Measurements from ENCODE around the gene SLC14A1. TPM values are rescaled to one million over a fixed set of nuclear protein-coding genes. Genes with fewer than 3 reads are reported as not detected.

SLC14A1 gene
- total and polyA plus RNA-seq, 2 of the 8 experiments (the other 6 are each of a cell fraction or from before 2014, with no cell fraction given), result 0.18 TPM; not detected in 1

GRCh38 chr18:45761512-45762114 is 37.6 kb downstream of the SLC14A1 start:
- Histone ChIP-seq H3K18ac (ENCODE audit: extremely low read depth, low read length) (peak overlapping the region; percentile 93; the same call in 1 of the 2 replicates), H2AFZ (ENCODE audit: low read length) (no peak overlapping the region), H3K36me3 (ENCODE audit: control insufficient read depth in 2 of 4, insufficient read depth in 4 of 4, low read length in 3 of 4) (no peaks in the 10 kb centered on the region), H2BK15ac (ENCODE audit: low read length) (0 out of 2 replicates have a peak overlapping the region, but pooled peaks have one; percentile 34), H3K79me1 (ENCODE audit: low read depth, low read length) (no peaks in the 10 kb centered on the region), H3K23me2 (ENCODE audit: low read depth, low read length) (no peaks in the 10 kb centered on the region), H3K27me3 (replicated peaks in 1 of 4; ENCODE audit: control insufficient read depth in 3 of 4, extremely low read depth in 1 of 4, insufficient read depth in 3 of 4, low read length in 3 of 4) (no peaks in the 10 kb centered on the region), H3K4me1 (replicated peaks in 1 of 4; ENCODE audit: control insufficient read depth in 3 of 4, insufficient read depth in 4 of 4, low read length in 3 of 4) (peaks cover 2 to 25% (median 16%) of the 10 kb centered on the region in 4 experiments), H3K14ac (ENCODE audit: insufficient read length) (no peak overlapping the region), H3K4ac (replicated peaks; ENCODE audit: insufficient read length, low read depth, low read length) (no peak overlapping the region), H4K5ac (ENCODE audit: insufficient read length, low read depth, low read length) (no peak overlapping the region), H2BK120ac (replicated peaks; ENCODE audit: low read depth, low read length) (peak overlapping the region; percentile 39), H3K9ac (replicated peaks in 1 of 4; ENCODE audit: extremely low read depth in 1 of 4, low read depth in 3 of 4, low read length in 3 of 4) (no peak overlapping the region), H3K4me2 (ENCODE audit: insufficient read depth in 1 of 2, low read depth in 2 of 2, low read length in 2 of 2) (no peak overlapping the region; a peak in 1 of 4 replicates), H3K27ac (ENCODE audit: low read depth, low read length) (no peak overlapping the region), H3K4me3 (ENCODE audit: extremely low read depth in 1 of 4, insufficient read depth in 2 of 4, low read depth in 3 of 4, low read length in 4 of 4) (no peak overlapping the region), H3K79me2 (ENCODE audit: control insufficient read depth in 1 of 2, insufficient read depth in 2 of 2, low read length in 2 of 2) (no peaks in the 10 kb centered on the region), H4K91ac (replicated peaks; ENCODE audit: insufficient read length, low read length) (peak overlapping the region; percentile 12), H2AK5ac (ENCODE audit: low read depth, low read length) (peak overlapping the region; percentile 24), H2BK12ac (ENCODE audit: low read depth, low read length) (peak overlapping the region; percentile 94; the same call in 1 of the 2 replicates), H2BK20ac (ENCODE audit: low read length) (peak overlapping the region; percentile 98), H4K20me1 (replicated peaks in 1 of 2; ENCODE audit: control insufficient read depth in 1 of 2, insufficient read depth in 2 of 2, low read length in 2 of 2) (no peaks in the 10 kb centered on the region), H2BK5ac (ENCODE audit: low read depth, low read length) (peak overlapping the region; percentile 92; the same call in 1 of the 2 replicates), H3K9me3 (ENCODE audit: insufficient read depth in 2 of 2, low read depth in 1 of 2, low read length in 1 of 2) (no peaks in the 10 kb centered on the region), H3K56ac (replicated peaks; ENCODE audit: insufficient read length, low read depth, low read length) (no peak overlapping the region), H4K8ac (ENCODE audit: extremely low read depth, insufficient read depth, low read length) (no peak overlapping the region), H3K23ac (ENCODE audit: insufficient read length) (no peak overlapping the region)
- POLR2A ChIA-PET (ENCODE audit: partially characterized antibody), result interaction anchor here (1.5 kb wide), 1 partner anchor 10 kb away, joined by 3 read pairs; no protein-coding TSS in a partner anchor
- CTCF ChIA-PET (ENCODE audit: partially characterized antibody), result interaction anchor here (1.1 to 1.2 kb wide), 4 partner anchors 8 to 70 kb away, joined by 3 read pairs; no protein-coding TSS in a partner anchor
- TF ChIP-seq RAD21 (IDR thresholded peaks at IDR 0.05 in 1 of 2, conservative IDR thresholded peaks at IDR 0.05 in 1 of 2; ENCODE audit: low read depth in 2 of 2, low read length in 2 of 2), result no peak
- TF ChIP-seq, protein P1, sequence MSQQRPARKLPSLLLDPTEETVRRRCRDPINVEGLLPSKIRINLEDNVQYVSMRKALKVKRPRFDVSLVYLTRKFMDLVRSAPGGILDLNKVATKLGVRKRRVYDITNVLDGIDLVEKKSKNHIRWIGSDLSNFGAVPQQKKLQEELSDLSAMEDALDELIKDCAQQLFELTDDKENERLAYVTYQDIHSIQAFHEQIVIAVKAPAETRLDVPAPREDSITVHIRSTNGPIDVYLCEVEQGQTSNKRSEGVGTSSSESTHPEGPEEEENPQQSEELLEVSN (IDR thresholded peaks at IDR 0.05), result peak; percentile 53; the same call in 1 of the 2 replicates
- FAIRE-seq (no peak), DNase-seq (ENCODE audit: low read depth in 1 of 2, low spot score in 2 of 2) (no peak)
- 86% methylated on average over 6 of the region's 6 CpGs; no CpG with 5 or more reads in 1 of the 2 experiments for WGBS, 2 experiments (ENCODE audit: extremely low coverage in 1 of 2, insufficient coverage in 1 of 2, insufficient read length in 1 of 2, insufficient replicate concordance in 2 of 2, low coverage in 1 of 2, low lambda C conversion rate in 2 of 2, missing lambda C conversion rate in 1 of 2)
